Right forelimb (tissue), 1 donor: ENCODE results near the gene PRELP.
"Not testable (repeated sequence)": the region's sequence is repeated elsewhere in the genome, so short reads cannot be mapped to it uniquely, and the experiment has no call there.

Experiments
- DNase-seq: peaks from one replicate; pipeline ENCODE4 v3.0.0-alpha.2; 2018

PRELP gene

GRCh38 chr1:203475012-203475981 lies at the start of gene PRELP:
PRELP (plus strand) TSS chr1:203475806; CDS start chr1:203483185, 7,379 bp downstream.
- DNase-seq: no peak

GRCh38 chr1:203426366-203426765 lies 49.2 kb upstream of the PRELP start:
- DNase-seq: no peak

- DNase-seq: no peak
These were observed 48.7 kb upstream of the PRELP start for GRCh38 chr1:203426870-203427269.

- no peak for DNase-seq
These were observed 48.2 kb upstream of the PRELP start for GRCh38 chr1:203427451-203427850.

GRCh38 chr1:203428981-203429599 lies 46.5 kb upstream of the PRELP start:
- no peak for DNase-seq

- DNase-seq: no peak
These were observed 40.0 kb upstream of the PRELP start for GRCh38 chr1:203435615-203436014.

GRCh38 chr1:203437696-203438315 lies 37.8 kb upstream of the PRELP start:
- DNase-seq: no peak

GRCh38 chr1:203439131-203439730 lies 36.4 kb upstream of the PRELP start:
- DNase-seq: no peak

- DNase-seq: peak; percentile 79
These were observed 34.8 kb upstream of the PRELP start for GRCh38 chr1:203440771-203441170.

- no peak for DNase-seq
These were observed 33.8 kb upstream of the PRELP start for GRCh38 chr1:203441766-203442165.

- no peak for DNase-seq
These were observed 32.8 kb upstream of the PRELP start for GRCh38 chr1:203442821-203443220.

GRCh38 chr1:203443296-203443695 lies 32.3 kb upstream of the PRELP start:
- DNase-seq: no peak

- no peak for DNase-seq
These were observed 31.4 kb upstream of the PRELP start for GRCh38 chr1:203444171-203444576.

- peak; percentile 28 for DNase-seq
These were observed 28.5 kb upstream of the PRELP start for GRCh38 chr1:203447151-203447550.

- not testable (repeated sequence) for DNase-seq
These were observed 28.0 kb upstream of the PRELP start for GRCh38 chr1:203447598-203447997.

GRCh38 chr1:203448521-203449061 lies 27.0 kb upstream of the PRELP start:
- peak; percentile 41 for DNase-seq

- DNase-seq: no peak
These were observed 25.6 kb upstream of the PRELP start for GRCh38 chr1:203450001-203450400.

- DNase-seq: peak; percentile 41
These were observed 25.0 kb upstream of the PRELP start for GRCh38 chr1:203450479-203451149.

GRCh38 chr1:203451836-203452784 lies 23.5 kb upstream of the PRELP start:
- DNase-seq: peak; percentile 26

GRCh38 chr1:203453016-203453415 lies 22.6 kb upstream of the PRELP start:
- DNase-seq: no peak

GRCh38 chr1:203453616-203454015 lies 22.0 kb upstream of the PRELP start:
- no peak for DNase-seq
